ENCODE measurements around the gene MLH1.
"Not testable (repeated sequence)": the region's sequence is repeated elsewhere in the genome, so short reads cannot be mapped to it uniquely, and the experiment has no call there.

The MLH1 gene

GRCh38 chr3:37032961-37033360, 39.6 kb downstream of the MLH1 start:
- DNase-seq (ENCODE audit: low read depth in 2 of 2), result no peak

- no peak for DNase-seq (ENCODE audit: low read depth in 2 of 2)
Observed at GRCh38 chr3:37037352-37037751, 44.0 kb downstream of the MLH1 start.

- DNase-seq (ENCODE audit: low read depth in 2 of 2), result no peak
Observed at GRCh38 chr3:37039161-37039846, 46.0 kb downstream of the MLH1 start.

- DNase-seq (ENCODE audit: low read depth in 2 of 2), result no peak
Observed at GRCh38 chr3:37040231-37040630, 46.9 kb downstream of the MLH1 start.

GRCh38 chr3:37041546-37042195, 48.4 kb downstream of the MLH1 start:
- no peak for DNase-seq (ENCODE audit: low read depth in 2 of 2)

GRCh38 chr3:37042712-37043111, 49.4 kb downstream of the MLH1 start:
- not testable (repeated sequence) for DNase-seq (ENCODE audit: low read depth in 2 of 2)

GRCh38 chr3:37050282-37050681, 57.0 kb downstream of the MLH1 start:
- no peak for DNase-seq (ENCODE audit: low read depth in 2 of 2)

GRCh38 chr3:37052860-37053259, 59.5 kb downstream of the MLH1 start:
- DNase-seq (ENCODE audit: low read depth in 2 of 2), result no peak

- no peak for DNase-seq (ENCODE audit: low read depth in 2 of 2)
Observed at GRCh38 chr3:37053337-37053736, 60.0 kb downstream of the MLH1 start.

- DNase-seq (ENCODE audit: low read depth in 2 of 2), result no peak
Observed at GRCh38 chr3:37053753-37054152, 60.4 kb downstream of the MLH1 start.

GRCh38 chr3:37054370-37054769, 61.1 kb downstream of the MLH1 start:
- DNase-seq (ENCODE audit: low read depth in 2 of 2), result peak in 1 of 2 experiments; percentile 11

GRCh38 chr3:37055077-37055476, 61.8 kb downstream of the MLH1 start:
- not testable (repeated sequence) for DNase-seq (ENCODE audit: low read depth in 2 of 2)

GRCh38 chr3:37056826-37057225, 63.5 kb downstream of the MLH1 start:
- DNase-seq (ENCODE audit: low read depth in 2 of 2), result no peak

GRCh38 chr3:37058117-37058516, 64.8 kb downstream of the MLH1 start:
- no peak for DNase-seq (ENCODE audit: low read depth in 2 of 2)

- DNase-seq (ENCODE audit: low read depth in 2 of 2), result no peak
Observed at GRCh38 chr3:37064747-37065146, 71.4 kb downstream of the MLH1 start.

GRCh38 chr3:37067577-37067976, 74.3 kb downstream of the MLH1 start:
- no peak for DNase-seq (ENCODE audit: low read depth in 2 of 2)

GRCh38 chr3:37068031-37068430, 74.7 kb downstream of the MLH1 start:
- DNase-seq (ENCODE audit: low read depth in 2 of 2), result no peak

- peak in 1 of 2 experiments; percentile 33 for DNase-seq (ENCODE audit: low read depth in 2 of 2)
Observed at GRCh38 chr3:37071921-37072320, 78.6 kb downstream of the MLH1 start.

- DNase-seq (ENCODE audit: low read depth in 2 of 2), result peak; percentile 87 to 88
Observed at GRCh38 chr3:37072892-37073291, 79.6 kb downstream of the MLH1 start.

- peak; percentile 42 to 44 for DNase-seq (ENCODE audit: low read depth in 2 of 2)
Observed at GRCh38 chr3:37074178-37074577, 80.9 kb downstream of the MLH1 start.

GRCh38 chr3:37075955-37076354, 82.6 kb downstream of the MLH1 start:
- DNase-seq (ENCODE audit: low read depth in 2 of 2), result no peak

GRCh38 chr3:37082317-37082716, 89.0 kb downstream of the MLH1 start:
- no peak for DNase-seq (ENCODE audit: low read depth in 2 of 2)

- no peak for DNase-seq (ENCODE audit: low read depth in 2 of 2)
Observed at GRCh38 chr3:37086918-37087317, 93.6 kb downstream of the MLH1 start.

GRCh38 chr3:37087870-37088269, 94.6 kb downstream of the MLH1 start:
- DNase-seq (ENCODE audit: low read depth in 2 of 2), result no peak
